NCI-H510A (cell line): ENCODE measurements around the gene EPB42.

Experiments
- DNase-seq: peaks from one replicate; lab custom pipeline; 2025; lab: John Stamatoyannopoulos, UW

EPB42 gene

GRCh38 chr15:43220991-43221403, at the start of gene EPB42:
Gene EPB42, minus strand, starts transcription at chr15:43221018. Its CDS starts 193 bp downstream, at chr15:43220825.
- DNase-seq = no peak

GRCh38 chr15:43270113-43270665, 49.4 kb upstream of the EPB42 start:
- DNase-seq = no peak

- DNase-seq = no peak
These were observed 47.6 kb upstream of the EPB42 start for GRCh38 chr15:43268111-43269105.

- DNase-seq = no peak
These were observed 46.6 kb upstream of the EPB42 start for GRCh38 chr15:43267439-43267838.

- no peak for DNase-seq
These were observed 46.0 kb upstream of the EPB42 start, which contains the start of gene TGM5 for GRCh38 chr15:43266834-43267233. Gene TGM5, minus strand, starts transcription at chr15:43266928. Its CDS starts 79 bp downstream, at chr15:43266849.

DNA sequence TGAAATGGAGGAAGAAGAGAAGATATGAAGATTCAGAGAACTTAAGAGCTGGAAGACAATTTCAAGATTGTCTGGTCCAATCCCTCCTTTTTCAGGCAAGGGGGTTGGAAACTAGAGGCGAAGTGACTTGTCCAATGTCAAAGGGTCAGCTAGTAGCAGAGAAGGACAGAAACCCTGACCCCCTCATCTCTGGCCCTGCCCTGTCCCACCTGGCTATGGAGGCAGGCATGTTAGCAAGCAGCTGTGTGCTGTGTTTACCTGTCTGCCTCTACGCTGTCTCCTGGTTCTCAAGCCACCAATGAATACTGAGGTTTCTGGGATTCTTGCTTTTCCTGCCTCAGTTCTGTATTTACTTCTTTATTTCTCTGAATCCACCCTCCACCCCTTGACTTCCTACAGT, 45.6 kb upstream of the EPB42 start:
- no peak for DNase-seq

GRCh38 chr15:43260011-43260615, 39.3 kb upstream of the EPB42 start:
- no peak for DNase-seq

DNA sequence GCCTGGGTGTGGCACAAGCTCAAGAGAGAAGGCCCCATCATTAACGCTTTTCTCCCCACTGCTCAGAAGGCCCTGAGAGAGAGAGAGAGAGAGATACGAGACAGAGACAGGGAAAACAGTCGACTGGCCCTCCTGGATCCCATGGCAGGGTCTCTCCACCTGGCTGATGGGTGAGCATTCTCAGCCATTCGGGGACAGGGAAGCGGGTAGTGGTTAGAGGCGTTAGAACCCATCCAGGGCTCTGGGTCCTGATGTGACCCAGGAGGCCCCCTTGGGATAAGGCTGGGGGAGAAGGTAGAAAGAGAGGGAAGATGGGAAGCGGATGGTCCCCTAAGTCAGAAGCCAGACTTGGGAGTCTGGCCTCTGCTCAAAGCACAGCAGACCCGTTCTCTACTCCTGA, 38.0 kb upstream of the EPB42 start:
- DNase-seq = no peak

GRCh38 chr15:43256341-43256740, 35.5 kb upstream of the EPB42 start:
- no peak for DNase-seq

- no peak for DNase-seq
These were observed 34.6 kb upstream of the EPB42 start for GRCh38 chr15:43255376-43255775.

- DNase-seq = no peak
These were observed 32.9 kb upstream of the EPB42 start for GRCh38 chr15:43253431-43254403.

- no peak for DNase-seq
These were observed 31.0 kb upstream of the EPB42 start for GRCh38 chr15:43251871-43252250.

GRCh38 chr15:43251185-43251870, 30.5 kb upstream of the EPB42 start:
- DNase-seq = no peak

DNA sequence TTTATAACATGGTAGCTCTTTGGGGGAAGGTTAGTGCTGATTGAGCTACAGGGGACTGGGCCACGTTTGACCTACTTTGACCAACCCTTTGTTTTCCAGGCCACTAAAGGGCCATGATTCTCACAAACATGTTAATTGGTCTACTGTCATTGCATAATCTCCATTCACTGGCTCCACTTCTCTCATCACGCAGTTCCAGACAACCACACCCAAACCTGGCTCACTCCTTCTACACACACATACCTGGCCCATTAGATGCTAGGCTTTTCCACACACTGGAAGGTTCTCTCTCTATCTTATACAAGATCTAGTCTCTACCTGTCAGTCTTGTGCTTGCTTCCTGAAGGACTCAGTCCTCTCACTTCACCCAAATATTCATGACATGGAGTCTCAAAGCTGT, 30.0 kb upstream of the EPB42 start:
- no peak for DNase-seq

- no peak for DNase-seq
These were observed 28.9 kb upstream of the EPB42 start for GRCh38 chr15:43249699-43250203.

- no peak for DNase-seq
These were observed 28.4 kb upstream of the EPB42 start for GRCh38 chr15:43249236-43249635.

DNA sequence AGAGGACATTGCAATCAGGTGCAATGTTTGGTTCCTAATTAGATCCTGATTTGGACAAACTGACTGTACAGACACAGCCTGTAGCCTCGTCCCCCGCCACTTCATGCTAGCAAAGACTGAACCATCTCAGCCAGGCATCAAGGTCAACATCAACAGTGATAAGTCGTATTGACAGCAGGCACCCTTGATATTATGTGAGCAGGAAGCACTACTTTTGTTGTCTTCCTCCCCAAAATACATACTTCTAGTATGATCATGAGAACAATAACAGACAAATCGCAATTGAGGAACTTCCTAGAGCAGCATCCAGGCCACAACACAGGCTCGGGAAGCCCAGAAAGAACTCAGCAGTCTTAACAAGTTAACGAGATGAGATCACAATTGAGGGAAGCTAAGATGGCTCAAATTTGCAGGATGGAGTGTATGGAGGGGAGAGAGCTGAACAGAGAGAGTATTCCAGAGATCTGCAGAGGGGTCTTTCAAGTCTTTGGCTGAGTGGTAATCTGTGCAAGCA, 25.5 kb upstream of the EPB42 start:
- no peak for DNase-seq

DNA sequence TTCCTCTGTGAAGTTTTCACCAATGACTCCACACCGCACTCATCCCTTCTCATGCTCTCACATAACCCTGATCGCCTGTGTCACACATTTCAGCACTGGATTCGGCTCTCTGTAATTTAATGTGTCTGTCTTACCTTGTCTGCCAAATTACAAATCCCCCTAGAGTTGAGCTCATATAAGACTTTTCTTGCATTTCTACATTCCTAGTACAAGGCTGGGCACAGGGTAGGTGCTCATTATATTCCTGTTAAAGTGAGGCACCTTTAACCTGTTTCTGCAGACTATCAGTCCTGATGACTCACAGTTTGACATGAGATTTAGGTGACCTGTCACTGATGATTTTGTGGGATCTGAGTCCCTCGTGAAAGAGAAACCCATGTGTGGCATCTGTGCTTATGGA, 23.3 kb upstream of the EPB42 start:
- no peak for DNase-seq

GRCh38 chr15:43243020-43243645, 22.3 kb upstream of the EPB42 start:
- DNase-seq = no peak

GRCh38 chr15:43242616-43243015, 21.8 kb upstream of the EPB42 start:
- DNase-seq = no peak
